ENCODE results near the gene WDR4.
A peak's percentile ranks its signal among the peaks of the same experiment; 100 is the strongest.
"Not testable (repeated sequence)": the region's sequence is repeated elsewhere in the genome, so short reads cannot be mapped to it uniquely, and the experiment has no call there.

WDR4 gene

GRCh38 chr21:42878993-42879787 is at the start of gene WDR4:
TSS of gene WDR4 (minus strand) at chr21:42879539. CDS start at chr21:42879495, 44 bp downstream.
- DNase-seq (ENCODE audit: low read depth in 2 of 2) = peak; percentile 96

GRCh38 chr21:42927474-42928200 is 48.3 kb upstream of the WDR4 start:
- DNase-seq (ENCODE audit: low read depth in 2 of 2) = not testable (repeated sequence)

DNA sequence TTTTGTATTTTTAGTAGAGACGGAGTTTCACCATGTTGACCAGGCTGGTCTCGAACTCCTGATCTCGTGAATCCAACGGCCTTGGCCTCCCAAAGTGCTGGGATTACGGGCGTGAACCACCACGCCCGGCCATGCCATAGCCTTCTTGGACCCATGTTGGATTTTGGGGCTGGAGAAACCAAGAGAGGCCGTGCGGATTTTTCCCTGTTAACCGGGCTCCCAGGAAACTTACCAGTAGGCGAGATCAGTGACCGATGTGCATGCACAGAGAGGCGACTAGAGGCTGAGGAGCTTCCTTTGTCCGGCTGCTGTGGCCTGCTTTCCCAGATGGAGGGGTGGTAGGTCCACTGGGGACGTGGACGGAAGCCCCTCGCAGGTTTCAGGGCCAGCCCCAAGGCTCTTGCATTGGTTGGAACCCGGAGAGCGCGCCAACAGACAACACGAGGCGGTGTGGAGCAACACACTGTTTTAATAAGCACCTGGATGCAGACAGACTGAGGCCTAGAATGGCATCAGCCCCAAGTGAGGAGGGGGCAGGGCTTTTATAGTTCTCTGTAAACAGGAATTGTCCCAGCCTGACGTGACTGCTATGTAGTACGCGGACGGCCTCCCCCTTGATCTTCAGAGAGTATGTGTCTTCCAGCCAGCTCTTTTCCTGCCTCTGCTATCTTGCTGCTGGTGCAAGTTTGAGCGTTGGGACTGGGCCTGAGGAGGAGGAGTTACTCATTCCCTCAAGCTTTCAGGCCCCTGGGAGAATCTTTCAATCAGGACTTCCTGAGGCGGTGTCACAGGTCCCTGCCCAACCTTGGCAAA is 46.0 kb upstream of the WDR4 start, which contains the start of gene ERVH48-1:
ERVH48-1 (minus strand) TSS at position 517 of the 813 bp plus-strand sequence. CDS start 6,624 bp downstream, outside the sequence.
- no peak for DNase-seq (ENCODE audit: low read depth in 2 of 2)

DNA sequence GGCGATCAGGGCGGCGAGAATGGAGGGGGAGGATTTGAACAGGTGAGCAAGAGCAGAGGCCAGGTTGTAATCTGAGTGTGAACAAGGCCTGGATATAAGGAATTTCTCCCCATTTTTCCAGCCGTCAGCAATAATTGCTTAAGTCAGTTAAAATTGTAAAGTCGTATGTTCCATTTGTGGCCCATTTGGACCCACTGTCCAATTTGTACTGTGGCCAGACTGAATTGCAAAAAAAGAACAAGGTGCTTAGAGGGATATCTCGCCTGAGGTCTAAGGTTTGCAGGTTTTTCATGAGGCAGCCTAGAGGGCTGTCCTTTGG is 45.1 kb upstream of the WDR4 start:
- no peak for DNase-seq (ENCODE audit: low read depth in 2 of 2)

- DNase-seq (ENCODE audit: low read depth in 2 of 2) = peak; percentile 22 to 46
Observed at GRCh38 chr21:42923553-42924432, 44.5 kb upstream of the WDR4 start.

GRCh38 chr21:42922918-42923317 is 43.6 kb upstream of the WDR4 start:
- no peak for DNase-seq (ENCODE audit: low read depth in 2 of 2)

- no peak for DNase-seq (ENCODE audit: low read depth in 2 of 2)
Observed at GRCh38 chr21:42921927-42922326, 42.6 kb upstream of the WDR4 start.

- no peak for DNase-seq (ENCODE audit: low read depth in 2 of 2)
Observed at GRCh38 chr21:42918291-42918690, 39.0 kb upstream of the WDR4 start.

DNA sequence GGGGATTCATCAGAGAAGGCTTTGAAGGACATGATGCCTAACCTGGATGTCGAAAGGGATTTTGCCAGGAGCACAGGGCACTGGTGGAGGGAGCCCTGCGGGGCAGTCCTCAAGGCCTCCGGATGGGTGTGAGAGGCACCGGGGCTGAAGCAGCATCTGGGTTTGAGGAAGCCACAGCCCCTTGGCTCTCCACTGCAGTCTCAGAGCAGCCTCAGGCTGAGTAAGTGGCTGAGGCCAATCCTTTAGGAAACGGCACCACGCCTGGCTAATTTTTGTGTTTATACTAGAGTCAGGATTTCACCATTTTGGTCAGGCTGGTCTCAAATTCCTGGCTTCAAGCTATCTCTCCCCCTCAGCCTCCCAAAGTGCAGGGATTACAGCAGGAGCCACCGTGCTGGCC is 34.1 kb upstream of the WDR4 start:
- no peak for DNase-seq (ENCODE audit: low read depth in 2 of 2)

DNA sequence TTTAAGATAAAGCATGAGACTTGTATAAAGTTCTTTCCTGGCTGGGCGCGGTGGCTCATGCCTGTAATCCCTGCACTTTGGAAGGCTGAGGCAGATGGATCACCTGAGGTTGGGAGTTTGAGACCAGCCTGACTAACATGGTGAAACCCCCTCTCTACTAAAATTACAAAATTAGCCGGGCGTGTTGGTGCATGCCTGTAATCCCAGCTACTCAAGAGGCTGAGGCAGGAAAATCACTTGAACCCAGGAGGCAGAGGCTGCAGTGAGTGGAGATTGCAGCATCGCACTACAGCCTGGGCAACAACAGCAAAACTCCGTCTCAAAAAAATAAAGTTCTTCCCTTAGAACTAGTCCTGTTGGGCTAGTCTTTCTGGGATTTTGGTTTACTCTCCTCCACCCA is 32.6 kb upstream of the WDR4 start:
- not testable (repeated sequence) for DNase-seq (ENCODE audit: low read depth in 2 of 2)

DNA sequence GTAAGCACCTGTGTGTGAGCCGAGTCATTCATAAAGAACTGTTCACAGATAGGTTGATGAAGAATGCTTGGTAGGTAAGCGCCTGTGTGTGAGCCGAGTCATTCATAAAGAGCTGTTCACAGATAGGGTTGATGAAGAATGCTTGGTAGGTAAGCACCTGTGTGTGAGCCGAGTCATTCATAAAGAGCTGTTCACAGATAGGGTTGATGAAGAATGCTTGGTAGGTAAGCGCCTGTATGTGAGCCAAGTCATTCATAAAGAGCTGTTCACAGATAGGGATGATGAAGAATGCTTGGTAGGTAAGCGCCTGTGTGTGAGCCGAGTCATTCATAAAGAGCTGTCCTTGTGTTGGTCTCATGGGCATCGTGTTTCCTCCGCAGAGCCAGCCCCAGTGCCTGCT is 29.1 kb upstream of the WDR4 start:
- not testable (repeated sequence) for DNase-seq (ENCODE audit: low read depth in 2 of 2)

DNA sequence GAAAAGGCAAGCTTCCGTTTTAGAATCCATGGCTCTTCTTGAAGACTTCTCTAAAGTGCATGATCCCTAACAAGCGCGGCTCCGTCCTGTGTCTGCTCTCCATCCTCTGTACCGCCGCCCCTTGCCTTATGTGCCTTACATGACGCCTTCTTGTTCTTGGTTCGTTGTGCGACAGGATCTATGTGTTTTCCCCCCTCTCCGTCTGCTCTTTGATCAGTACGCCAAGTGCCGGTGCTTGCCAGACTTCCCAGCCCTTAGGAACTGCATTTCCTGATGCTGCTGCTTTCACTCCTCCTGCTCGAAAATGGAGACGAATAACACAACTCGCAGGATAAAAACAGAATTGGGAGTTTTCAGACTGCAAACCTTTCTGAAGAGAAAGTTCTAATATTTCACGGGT is 26.9 kb upstream of the WDR4 start:
- no peak for DNase-seq (ENCODE audit: low read depth in 2 of 2)

- no peak for DNase-seq (ENCODE audit: low read depth in 2 of 2)
Observed at GRCh38 chr21:42905195-42905594, 25.9 kb upstream of the WDR4 start.

GRCh38 chr21:42903817-42904216 is 24.5 kb upstream of the WDR4 start:
- DNase-seq (ENCODE audit: low read depth in 2 of 2) = no peak

- DNase-seq (ENCODE audit: low read depth in 2 of 2) = no peak
Observed at GRCh38 chr21:42900446-42900845, 21.1 kb upstream of the WDR4 start.

DNA sequence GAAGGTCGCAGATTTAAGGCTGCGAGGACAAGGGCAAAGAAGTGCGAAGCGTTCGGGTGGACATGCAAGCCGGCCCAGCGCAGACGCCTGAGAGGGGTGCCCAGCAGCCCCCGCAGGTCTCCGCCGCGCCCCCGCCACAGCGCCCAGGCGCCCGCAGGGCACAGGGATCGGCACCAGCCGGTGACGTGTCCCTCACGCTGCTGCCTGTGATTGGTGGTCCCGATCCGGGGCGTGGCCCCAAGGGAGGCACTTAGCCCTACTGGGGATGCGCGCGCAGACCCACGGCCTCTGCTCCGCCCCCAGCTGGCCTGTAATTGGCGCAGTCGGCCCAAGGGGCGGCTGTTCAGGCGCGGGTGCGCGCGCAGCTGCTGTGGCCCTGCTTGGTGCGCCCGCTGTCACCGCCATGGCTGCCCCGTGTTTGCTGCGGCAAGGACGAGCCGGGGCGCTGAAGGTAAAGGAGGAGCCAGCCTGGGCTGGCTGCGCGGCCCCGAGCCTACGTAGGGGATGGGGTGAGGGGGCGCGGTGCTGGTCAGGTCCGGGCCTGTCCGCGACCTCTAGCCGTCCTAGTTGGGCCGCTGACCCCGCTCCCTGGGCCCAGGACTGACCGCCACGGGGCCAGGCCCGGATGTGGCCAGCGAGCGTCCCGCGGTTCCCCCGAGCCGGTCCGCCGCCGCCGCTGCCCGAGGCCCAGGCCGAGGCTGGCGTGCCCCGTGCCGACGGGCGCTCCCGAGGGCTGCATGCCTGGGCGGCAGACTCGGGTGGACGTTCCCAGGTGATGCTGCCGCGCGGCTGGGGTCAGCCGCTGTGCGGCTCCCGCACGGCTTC is 13.8 kb upstream of the WDR4 start, which contains the start of gene NDUFV3:
NDUFV3 (plus strand) TSS at position 379 of the 825 bp plus-strand sequence; CDS start at position 404, 25 bp downstream.
- peak; percentile 100 for DNase-seq (ENCODE audit: low read depth in 2 of 2)

GRCh38 chr21:42892582-42892930 is 13.2 kb upstream of the WDR4 start:
- DNase-seq (ENCODE audit: low read depth in 2 of 2) = no peak

DNA sequence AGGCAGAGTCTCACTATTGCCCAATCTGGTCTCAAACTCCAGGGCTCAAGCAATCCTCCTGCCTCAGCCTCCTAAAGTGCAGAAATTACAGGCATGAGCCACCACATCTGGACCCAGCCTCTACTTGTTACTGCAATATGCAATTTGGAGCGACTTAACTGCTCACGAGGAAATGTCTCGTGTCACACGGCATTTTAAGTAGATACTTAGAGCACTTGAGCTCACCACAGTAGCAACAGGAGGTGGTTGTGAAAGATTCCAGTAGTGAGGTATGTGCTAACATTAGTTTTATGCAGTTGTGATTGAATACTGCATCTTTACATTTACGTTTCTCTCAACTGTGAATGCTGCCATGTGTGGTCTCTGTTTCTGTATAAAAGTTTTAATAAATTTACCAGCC is 8.0 kb upstream of the WDR4 start:
- no peak for DNase-seq (ENCODE audit: low read depth in 2 of 2)

DNA sequence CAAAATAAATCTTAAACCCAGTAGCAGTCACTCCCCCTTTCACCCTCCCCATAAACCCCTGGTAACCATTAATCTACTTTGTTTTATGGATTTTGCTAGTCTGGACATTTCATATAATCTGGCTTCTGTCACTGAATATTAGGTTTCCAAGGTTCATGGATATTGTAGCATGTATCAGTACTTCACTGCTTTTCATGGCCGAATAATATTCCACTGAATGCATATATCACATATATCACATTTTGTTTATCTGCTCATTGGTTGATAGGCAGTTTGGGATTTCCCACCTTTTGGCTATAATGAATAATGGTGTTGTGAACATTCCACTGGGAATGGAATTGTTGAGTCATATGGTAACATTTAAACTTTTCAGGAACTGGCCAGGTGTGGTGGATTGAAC is 4.6 kb upstream of the WDR4 start:
- no peak for DNase-seq (ENCODE audit: low read depth in 2 of 2)

GRCh38 chr21:42880352-42880751 is 1.0 kb upstream of the WDR4 start:
- no peak for DNase-seq (ENCODE audit: low read depth in 2 of 2)

- peak in 1 of 2 donors; percentile 4 for DNase-seq (ENCODE audit: low read depth in 2 of 2)
Observed at GRCh38 chr21:42878678-42878992, 704 bp downstream of the WDR4 start.
